ENCODE measurements around the gene MGAT4B. TPM values are rescaled to one million over a fixed set of nuclear protein-coding genes. Genes with fewer than 3 reads are reported as not detected.

MGAT4B gene
- total RNA-seq, 4 donors from 2014 or later: 83.6 to 108 (median 102) TPM

DNA sequence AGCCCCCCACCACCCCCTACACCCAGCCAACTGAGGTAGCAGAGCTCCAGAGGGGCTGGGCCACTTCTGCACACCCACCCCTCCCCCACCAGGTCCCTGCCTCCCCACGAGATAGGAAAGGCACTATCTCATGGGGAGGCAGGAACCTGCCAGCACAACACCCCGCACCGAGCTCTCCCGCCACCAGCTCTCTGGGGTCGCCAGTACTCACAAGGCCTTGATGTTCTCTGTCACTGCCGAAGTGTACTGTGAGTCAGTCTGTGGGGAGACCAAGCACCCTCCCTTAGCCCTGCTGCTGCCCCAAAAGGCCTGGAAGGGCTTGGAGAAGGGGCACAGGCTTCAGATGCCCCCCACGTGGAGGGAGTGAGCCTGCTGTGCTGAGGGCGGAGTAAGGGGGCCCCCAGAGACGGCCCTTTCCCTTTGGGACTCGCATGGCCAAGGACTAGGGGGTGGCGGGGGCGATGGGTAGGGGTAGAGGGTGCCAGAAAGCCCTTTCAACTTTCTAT, 5.9 kb downstream of the MGAT4B start:
- no peak for TF ChIP-seq CTCF (IDR thresholded peaks at IDR 0.05)
- TF ChIP-seq POLR2A (IDR thresholded peaks at IDR 0.05): no peak
- H3K4me3 ChIP-seq (replicated peaks in 1 of 3): no peak overlapping the region
- H3K27ac ChIP-seq: no peak overlapping the region
- peaks cover 24 to 41% of the 10 kb centered on the region in 2 donors for H3K36me3 ChIP-seq
- H3K4me1 ChIP-seq: peaks cover 16 to 45% of the 10 kb centered on the region in 2 donors
- intact Hi-C loops (cut with DNase I): loop anchor here (5.0 kb wide), 1 partner anchor 107 kb away; the partner anchor contains the start of gene TBC1D9B
- no peaks in the 10 kb centered on the region for H3K9me3 ChIP-seq
- no peak for DNase-seq
- H3K27me3 ChIP-seq: no peaks in the 10 kb centered on the region
- 88 to 93% methylated on average over 9 to 10 of the region's 12 CpGs for WGBS, 2 donors

- Histone ChIP-seq H3K27ac (no peak overlapping the region), H3K36me3 (peaks cover 24 to 41% of the 10 kb centered on the region in 2 donors), H3K9me3 (no peaks in the 10 kb centered on the region), H3K4me1 (peaks cover 19 to 46% of the 10 kb centered on the region in 2 donors), H3K27me3 (no peaks in the 10 kb centered on the region), H3K4me3 (replicated peaks in 1 of 3) (no peak overlapping the region)
- TF ChIP-seq CTCF (IDR thresholded peaks at IDR 0.05) (no peak), POLR2A (IDR thresholded peaks at IDR 0.05) (no peak)
- 96 to 99% methylated on average over 16 to 21 of the region's 21 CpGs for WGBS, 2 donors
- no peak for DNase-seq
- intact Hi-C loops (cut with DNase I): loop anchor here (5.0 kb wide), 1 partner anchor 107 kb away; the partner anchor contains the start of gene TBC1D9B
Observed at GRCh38 chr5:179800071-179800695, 6.5 kb downstream of the MGAT4B start.

DNA sequence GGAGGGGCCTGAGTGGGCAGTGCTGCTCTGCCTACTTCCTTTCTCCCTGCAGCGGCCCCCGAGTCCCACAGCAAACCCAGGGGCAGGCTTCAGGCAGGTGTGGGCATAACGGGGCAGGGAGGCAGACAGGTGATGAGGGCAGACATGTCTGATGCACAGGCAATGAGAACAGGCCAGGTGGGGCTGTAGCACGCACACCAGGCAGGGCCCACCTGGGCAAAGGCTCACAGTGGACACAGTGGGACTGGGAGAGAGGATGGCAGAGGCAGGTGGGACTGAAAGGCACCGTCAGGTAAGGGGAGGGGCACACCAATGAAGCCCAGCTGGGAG, 7.1 kb downstream of the MGAT4B start:
- H3K4me1 ChIP-seq: peaks cover 20 to 46% of the 10 kb centered on the region in 2 donors
- peaks cover 24 to 41% of the 10 kb centered on the region in 2 donors for H3K36me3 ChIP-seq
- H3K9me3 ChIP-seq: no peaks in the 10 kb centered on the region
- intact Hi-C loops (cut with DNase I): loop anchor here (5.0 kb wide), 2 partner anchors 37 to 58 kb away; partner anchors contain the start of gene MRNIP
- no peak for DNase-seq
- H3K27me3 ChIP-seq: no peaks in the 10 kb centered on the region
- H3K27ac ChIP-seq: no peak overlapping the region
- no peak overlapping the region for H3K4me3 ChIP-seq (replicated peaks in 1 of 3)
- TF ChIP-seq POLR2A (IDR thresholded peaks at IDR 0.05) (no peak), CTCF (IDR thresholded peaks at IDR 0.05) (no peak)
- 94 to 95% methylated on average over 5 of the region's 5 CpGs for WGBS, 2 donors

DNA sequence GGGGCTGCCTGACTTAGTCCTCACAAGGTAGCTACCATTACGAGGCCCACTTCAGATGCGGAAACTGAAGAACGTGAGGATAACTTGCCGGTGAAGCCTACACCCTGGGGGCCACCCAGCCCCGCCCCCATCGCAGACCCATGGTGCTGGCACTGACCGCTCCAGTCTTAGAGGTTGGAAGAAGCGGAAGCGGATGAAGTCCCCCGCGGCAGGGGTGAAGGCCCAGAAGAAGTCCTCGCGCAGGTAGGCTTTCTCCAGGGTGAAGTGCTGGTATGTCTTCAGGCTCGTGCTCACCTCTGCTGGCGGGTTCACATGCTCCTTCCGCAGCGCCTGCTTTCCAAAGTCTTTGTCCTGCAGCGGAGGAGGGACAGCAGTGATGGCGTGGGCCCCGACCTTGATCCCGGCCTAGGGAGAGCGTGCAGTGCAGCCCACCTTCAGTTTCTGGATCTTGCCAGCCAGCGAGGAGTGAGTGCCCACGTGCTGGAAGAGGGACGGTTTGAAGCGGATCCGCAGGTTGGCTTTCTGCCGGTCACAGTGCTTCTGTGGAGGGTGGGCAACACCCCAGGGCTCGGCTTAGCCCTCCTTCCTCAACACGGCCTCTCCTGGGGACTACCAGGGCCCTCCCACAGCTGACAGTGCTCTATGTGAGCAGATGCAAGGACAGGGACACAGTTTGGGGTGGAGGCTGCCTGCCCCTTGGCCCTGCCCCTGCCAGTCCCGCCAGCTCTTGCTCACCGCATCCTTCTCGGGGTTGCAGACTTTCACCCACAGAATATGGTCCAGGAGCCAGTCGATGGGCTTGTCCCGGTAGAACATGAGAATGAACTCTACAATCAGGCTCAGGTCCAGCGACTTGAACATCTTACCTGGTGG, 7.7 kb downstream of the MGAT4B start:
- Histone ChIP-seq H3K9me3 (no peaks in the 10 kb centered on the region), H3K27me3 (no peaks in the 10 kb centered on the region), H3K4me3 (replicated peaks in 1 of 3) (no peak overlapping the region), H3K4me1 (peaks cover 26 to 46% of the 10 kb centered on the region in 2 donors), H3K36me3 (peaks cover 24 to 41% of the 10 kb centered on the region in 2 donors), H3K27ac (no peak overlapping the region)
- 93 to 97% methylated on average over 24 to 35 of the region's 36 CpGs for WGBS, 2 donors
- TF ChIP-seq POLR2A (IDR thresholded peaks at IDR 0.05) (no peak), CTCF (IDR thresholded peaks at IDR 0.05) (no peak)
- intact Hi-C loops (cut with DNase I): loop anchor here (5.0 kb wide), 2 partner anchors 37 to 58 kb away; partner anchors contain the start of gene MRNIP
- no peak for DNase-seq
